PC-3 (cell line): Measurements from ENCODE around the gene FANCC. TPM values are rescaled to one million over a fixed set of nuclear protein-coding genes. Genes with fewer than 3 reads are reported as not detected.

Source experiments
- ATAC-seq: fragments of 200-7000 bp; cut with Tn5 transposase; 2 replicates; pipeline ENCODE4 v1.9.1; 2020; ENCODE audit warnings: mild to moderate bottlenecking, moderate library complexity
- BruUV-seq: library from RNA; stranded (reverse); fragments of 400-500 nt; replicated peaks from 2 replicates; lab custom pipeline; 2021; lab: Mats Ljungman, UMichigan
- CTCF ChIA-PET: fragments of 300-600 bp; sonication (Branson Sonifier 250); formaldehyde crosslinking; loops from one replicate; lab custom pipeline; 2022; ENCODE audit warnings: antibody characterized with exemption; lab: Charles Lee
- POLR2A ChIA-PET: fragments of 300-600 bp; sonication (Branson Sonifier 250); formaldehyde crosslinking; loops from one replicate; lab custom pipeline; 2022; ENCODE audit warnings: antibody characterized with exemption; ENCODE audit not compliant: unreplicated experiment; lab: Charles Lee
- DNase-seq: peaks from one replicate; pipeline ENCODE4 v3.0.0-alpha.2; 2015
- H2AFZ ChIP-seq: fragments of 300-600 bp; sonication (generic); 2 replicates; pipeline ENCODE4 v1.6.0; 2016; ENCODE audit warnings: antibody characterized with exemption, low read length
- H3F3A ChIP-seq: fragments of 300-600 bp; sonication (generic); one replicate; pipeline ENCODE4 v1.6.0; 2017; ENCODE audit warnings: antibody characterized with exemption, low read length, control low read depth, mild to moderate bottlenecking; ENCODE audit not compliant: unreplicated experiment
- H3K27ac ChIP-seq: fragments of 300-600 bp; sonication (generic); 2 replicates; pipeline ENCODE4 v1.5.1; 2016; ENCODE audit warnings: mild to moderate bottlenecking, low read length
- H3K27me3 ChIP-seq: fragments of 300-600 bp; sonication (generic); 2 replicates; pipeline ENCODE4 v1.6.1; 2016; ENCODE audit warnings: low read length, mixed read lengths
- H3K36me3 ChIP-seq: fragments of 300-600 bp; sonication (generic); 2 replicates; pipeline ENCODE4 v1.6.1; 2016; ENCODE audit warnings: low read depth, mixed run types, low read length, mixed read lengths
- H3K4me1 ChIP-seq: fragments of 300-600 bp; sonication (generic); 2 replicates; pipeline ENCODE4 v1.5.1; 2016; ENCODE audit warnings: low read length; ENCODE audit not compliant: insufficient read depth
- H3K4me2 ChIP-seq: fragments of 300-600 bp; sonication (generic); 2 replicates; pipeline ENCODE4 v1.6.0; 2016; ENCODE audit warnings: low read length
- H3K4me3 ChIP-seq: fragments of 300-600 bp; sonication (generic); 2 replicates; pipeline ENCODE4 v1.5.1; 2016; ENCODE audit warnings: mild to moderate bottlenecking, low read length, mixed read lengths
- H3K79me2 ChIP-seq: fragments of 300-600 bp; sonication (generic); 2 replicates; pipeline ENCODE4 v1.6.1; 2017; ENCODE audit warnings: low read length, mixed read lengths
- H3K9ac ChIP-seq: fragments of 300-600 bp; sonication (generic); 2 replicates; pipeline ENCODE4 v1.6.0; 2016; ENCODE audit warnings: mild to moderate bottlenecking, low read length
- H3K9me2 ChIP-seq: fragments of 300-600 bp; sonication (generic); replicated peaks from 2 replicates; pipeline ENCODE4 v1.6.1; 2016; ENCODE audit warnings: mixed run types, low read length, mixed read lengths
- H3K9me3 ChIP-seq: fragments of 300-600 bp; sonication (generic); 2 replicates; pipeline ENCODE4 v1.6.1; 2016; ENCODE audit warnings: low read length, mixed read lengths
- H4K20me1 ChIP-seq: fragments of 300-600 bp; sonication (generic); 2 replicates; pipeline ENCODE4 v1.6.1; 2016; ENCODE audit warnings: low read length, mixed read lengths
- CTCF ChIP-seq: fragments of 300-600 bp; sonication (generic); conservative IDR thresholded peaks from 2 replicates; pipeline ENCODE4 v1.5.1; 2017; ENCODE audit warnings: antibody characterized with exemption, low read depth, mild to moderate bottlenecking, low read length
- EZH2 ChIP-seq: fragments of 300-600 bp; sonication (generic); IDR thresholded peaks from one replicate; pipeline ENCODE4 v1.6.1; 2017; ENCODE audit warnings: antibody characterized with exemption, mild to moderate bottlenecking, low read length; ENCODE audit not compliant: unreplicated experiment
- EZH2phosphoT487 ChIP-seq: fragments of 300-600 bp; sonication (generic); IDR thresholded peaks from 2 replicates; pipeline ENCODE4 v1.6.1; 2018; ENCODE audit warnings: mild to moderate bottlenecking, antibody characterized with exemption, low read length, borderline replicate concordance
- intact Hi-C: fragments of 100-400 bp; cut with micrococcal nuclease; formaldehyde crosslinking; loops from 2 replicates; pipeline ENCODE4 v1.9.0; 2023
- total RNA-seq: library from RNA; depleted of rRNA; stranded (reverse); fragments of >200 nt; gene quantifications from 2 replicates; pipeline ENCODE4 v1.2.3, GENCODE V29; 2014

FANCC gene
- total RNA-seq, 1 experiment from 2014 or later: 6.9 TPM

- H3K27me3 ChIP-seq: no peaks in the 10 kb centered on the region
- H3K4me1 ChIP-seq: no peaks in the 10 kb centered on the region
- no peak overlapping the region for H3K4me3 ChIP-seq
- H3F3A ChIP-seq: no peaks in the 10 kb centered on the region
- H3K9ac ChIP-seq: no peak overlapping the region
- no peaks in the 10 kb centered on the region for H4K20me1 ChIP-seq
- DNase-seq: no peak
- H3K27ac ChIP-seq: no peak overlapping the region
- POLR2A ChIA-PET: no interaction called here
- H3K36me3 ChIP-seq: no peaks in the 10 kb centered on the region; the same call in 1 of the 2 replicates
- ATAC-seq: no peak
- CTCF ChIA-PET: no interaction called here
- no peak overlapping the region for H2AFZ ChIP-seq
- no peaks in the 10 kb centered on the region for H3K9me2 ChIP-seq
- H3K4me2 ChIP-seq: no peak overlapping the region
- H3K79me2 ChIP-seq: peaks cover 16% of the 10 kb centered on the region; the same call in 1 of the 2 replicates
- H3K9me3 ChIP-seq: no peaks in the 10 kb centered on the region
- TF ChIP-seq CTCF (no peak), EZH2phosphoT487 (no peak), EZH2 (no peak)
- no TSS peak for BruUV-seq
- intact Hi-C loops: no loop called here
Observed at GRCh38 chr9:95075700-95076099, 241.8 kb downstream of the FANCC start.

- Histone ChIP-seq H3K4me2 (no peak overlapping the region), H3F3A (no peaks in the 10 kb centered on the region), H3K27me3 (no peaks in the 10 kb centered on the region), H2AFZ (no peak overlapping the region), H3K9ac (no peak overlapping the region), H3K79me2 (peaks cover 24% of the 10 kb centered on the region; the same call in 1 of the 2 replicates), H3K9me3 (no peaks in the 10 kb centered on the region), H3K9me2 (no peaks in the 10 kb centered on the region), H3K4me1 (no peaks in the 10 kb centered on the region), H3K36me3 (no peaks in the 10 kb centered on the region; the same call in 1 of the 2 replicates), H3K27ac (no peak overlapping the region), H3K4me3 (no peak overlapping the region), H4K20me1 (no peaks in the 10 kb centered on the region)
- no peak for TF ChIP-seq EZH2
- no peak for TF ChIP-seq CTCF
- TF ChIP-seq EZH2phosphoT487: no peak
- no TSS peak for BruUV-seq
- DNase-seq: no peak
- ATAC-seq: no peak
- POLR2A ChIA-PET: no interaction called here
- CTCF ChIA-PET: no interaction called here
- intact Hi-C loops: loop anchor here (5.0 kb wide), 1 partner anchor 292 kb away; no protein-coding TSS in a partner anchor
Observed at GRCh38 chr9:95074632-95075031, 242.9 kb downstream of the FANCC start.

GRCh38 chr9:95073918-95074317, 243.6 kb downstream of the FANCC start:
- Histone ChIP-seq H3K79me2 (peaks cover 30% of the 10 kb centered on the region), H2AFZ (no peak overlapping the region), H3K27me3 (no peaks in the 10 kb centered on the region), H3K9me3 (no peaks in the 10 kb centered on the region), H3K4me1 (no peaks in the 10 kb centered on the region), H3K36me3 (no peaks in the 10 kb centered on the region; the same call in 1 of the 2 replicates), H3K9me2 (no peaks in the 10 kb centered on the region), H3F3A (no peaks in the 10 kb centered on the region), H4K20me1 (no peaks in the 10 kb centered on the region), H3K4me2 (no peak overlapping the region), H3K9ac (no peak overlapping the region), H3K27ac (no peak overlapping the region), H3K4me3 (no peak overlapping the region)
- ChIA-PET POLR2A (no interaction called here), CTCF (no interaction called here)
- no peak for TF ChIP-seq EZH2
- TF ChIP-seq EZH2phosphoT487: no peak
- no peak for TF ChIP-seq CTCF
- ATAC-seq (no peak), DNase-seq (no peak)
- no TSS peak for BruUV-seq
- intact Hi-C loops: loop anchor here (5.0 kb wide), 1 partner anchor 292 kb away; no protein-coding TSS in a partner anchor
